Panc1 (cell line): ENCODE measurements around the gene SCAF1. TPM values are rescaled to one million over a fixed set of nuclear protein-coding genes. Genes with fewer than 3 reads are reported as not detected.

ENCODE experiments used
- ATAC-seq: fragments of 200-7000 bp; cut with Tn5 transposase; 2 replicates; pipeline ENCODE4 v1.9.1; 2020; ENCODE audit warnings: mild to moderate bottlenecking, moderate library complexity
- BruUV-seq: library from RNA; stranded (reverse); fragments of 400-500 nt; replicated peaks from 2 replicates; lab custom pipeline; 2021; lab: Mats Ljungman, UMichigan
- CTCF ChIA-PET: fragments of 300-600 bp; sonication (Branson Sonifier 250); formaldehyde crosslinking; loops from one replicate; lab custom pipeline; 2022; ENCODE audit warnings: antibody characterized with exemption; lab: Charles Lee
- POLR2A ChIA-PET: fragments of 300-600 bp; sonication (Branson Sonifier 250); formaldehyde crosslinking; loops from one replicate; lab custom pipeline; 2022; ENCODE audit warnings: antibody characterized with exemption; lab: Charles Lee
- DNase-seq: peaks from one replicate; pipeline ENCODE4 v3.0.0-alpha.2; 2010; ENCODE audit warnings: low read depth, low spot score
- H3K27ac ChIP-seq: 2 replicates; pipeline ENCODE4 v1.5.1; 2011; ENCODE audit warnings: mild to moderate bottlenecking, low read length, inconsistent platforms
- H3K27me3 ChIP-seq: fragments of 200-500 bp; sonication (Bioruptor generic); 2 replicates; pipeline ENCODE4 v1.6.0; 2014; ENCODE audit warnings: low read length, inconsistent platforms; ENCODE audit not compliant: control insufficient read depth, insufficient read depth
- H3K36me3 ChIP-seq: fragments of 200-500 bp; sonication (Bioruptor generic); 2 replicates; pipeline ENCODE4 v1.5.1; 2014; ENCODE audit warnings: inconsistent platforms, mild to moderate bottlenecking, low read length, moderate library complexity; ENCODE audit not compliant: control insufficient read depth, insufficient read depth
- H3K4me1 ChIP-seq: 2 replicates; pipeline ENCODE4 v1.5.1; 2011; ENCODE audit warnings: inconsistent platforms, mild to moderate bottlenecking, low read length, moderate library complexity; ENCODE audit not compliant: control insufficient read depth, insufficient read depth
- H3K4me3 ChIP-seq, 2 experiments: 2 replicates each; pipeline ENCODE4 v1.5.1; 2011 to 2012; ENCODE audit warnings: low read depth in 2 of 2, low read length in 2 of 2, mild to moderate bottlenecking in 2 of 2, inconsistent platforms in 1 of 2, moderate library complexity in 1 of 2
- H3K9me3 ChIP-seq: fragments of 200-500 bp; sonication (Bioruptor generic); 2 replicates; pipeline ENCODE4 v1.5.1; 2014; ENCODE audit warnings: low read depth, mild to moderate bottlenecking, inconsistent platforms, low read length, moderate library complexity; ENCODE audit not compliant: control insufficient read depth, insufficient read depth
- POLR2AphosphoS5 ChIP-seq: IDR thresholded peaks from 2 replicates; pipeline ENCODE4 v1.6.1; 2012; ENCODE audit warnings: mild to moderate bottlenecking, low read depth, low read length, moderate library complexity
- SIN3A ChIP-seq: IDR thresholded peaks from 2 replicates; pipeline ENCODE4 v1.6.1; 2012; ENCODE audit warnings: low read depth, mild to moderate bottlenecking, low read length, moderate library complexity, borderline replicate concordance; ENCODE audit not compliant: insufficient read depth
- TCF7L2 ChIP-seq: IDR thresholded peaks from 2 replicates; pipeline ENCODE4 v1.6.1; 2011; ENCODE audit warnings: mild to moderate bottlenecking, low read depth, low read length, inconsistent platforms
- in situ Hi-C: cut with HindIII; loops from 2 replicates; pipeline ENCODE4 v1.10.0; 2016; ENCODE audit warnings: low sequenced_read_pairs, low pct_unique_long_range_greater_than_20kb
- intact Hi-C: fragments of 100-400 bp; cut with micrococcal nuclease; formaldehyde crosslinking; loops from one replicate; pipeline ENCODE4 v1.10.0; 2022; ENCODE audit not compliant: unreplicated experiment
- total RNA-seq: library from RNA; stranded (reverse); gene quantifications from one replicate; pipeline ENCODE4 v1.2.1, GENCODE V29; 2021; ENCODE audit not compliant: unreplicated experiment
- TF ChIP-seq, protein P1 (sequence below), 2 experiments: IDR thresholded peaks; 2 replicates each; pipeline ENCODE4 v1.6.1; 2011 to 2012; ENCODE audit warnings: low read depth in 2 of 2, control low read depth in 1 of 2, low read length in 1 of 2, mild to moderate bottlenecking in 1 of 2, moderate library complexity in 1 of 2; ENCODE audit not compliant: insufficient read depth in 1 of 2
- TF ChIP-seq, protein P2 (sequence below): fragments of 450-650 bp; IDR thresholded peaks from 2 replicates; pipeline ENCODE4 v1.5.1; 2017; ENCODE audit warnings: mild to moderate bottlenecking

The SCAF1 gene
- total RNA-seq, 1 experiment from 2014 or later, result 77.4 TPM

DNA sequence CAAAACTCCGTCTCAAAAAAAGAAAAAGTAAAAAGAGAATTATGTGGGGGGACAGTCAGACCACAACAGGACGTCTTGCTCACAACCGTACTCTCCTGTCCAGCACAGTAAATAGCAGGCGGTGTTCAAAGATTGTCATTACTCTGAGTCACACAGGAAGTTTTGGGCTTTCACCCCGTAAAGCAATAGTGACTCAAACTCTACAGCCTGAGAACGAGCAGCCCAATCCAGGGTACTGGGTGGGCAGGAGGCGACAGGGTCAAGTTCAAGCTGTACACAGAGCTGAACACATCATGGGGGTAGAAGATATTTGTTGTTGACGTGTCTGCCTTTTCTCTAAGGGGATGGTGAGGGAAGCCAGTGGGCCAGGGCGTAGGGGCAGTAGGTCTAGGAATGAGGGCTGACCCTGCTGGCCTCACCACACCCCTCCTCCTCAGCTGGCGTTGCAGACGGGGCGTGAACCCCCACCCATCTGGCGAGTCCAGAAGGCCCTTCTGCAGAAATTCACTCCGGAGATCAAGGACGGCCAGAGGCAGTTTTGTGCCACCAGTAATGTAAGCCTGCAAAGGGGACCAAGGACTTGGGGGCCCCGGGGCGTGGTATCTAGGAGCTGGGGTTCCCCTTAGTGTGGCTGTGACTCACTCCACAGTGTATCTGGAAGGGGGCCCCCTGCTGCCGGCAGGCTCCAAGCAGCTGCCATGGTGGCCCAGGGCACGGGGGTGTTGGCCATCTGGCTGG lies 27.7 kb upstream of the SCAF1 start:
- DNase-seq (peak; percentile 52), ATAC-seq (peak; percentile 82)
- in situ Hi-C loops, result no loop called here
- Histone ChIP-seq H3K4me3 (no peak overlapping the region), H3K27ac (peak overlapping the region; percentile 34; the same call in 1 of the 2 replicates), H3K9me3 (no peaks in the 10 kb centered on the region), H3K27me3 (no peaks in the 10 kb centered on the region), H3K36me3 (no peaks in the 10 kb centered on the region), H3K4me1 (peaks cover 7% of the 10 kb centered on the region)
- TSS peak; percentile 55 for BruUV-seq
- POLR2A ChIA-PET, result interaction anchor here (0.5 kb wide), 1 partner anchor 20 kb away, joined by 5 read pairs; no protein-coding TSS in a partner anchor
- TF ChIP-seq, protein P1, sequence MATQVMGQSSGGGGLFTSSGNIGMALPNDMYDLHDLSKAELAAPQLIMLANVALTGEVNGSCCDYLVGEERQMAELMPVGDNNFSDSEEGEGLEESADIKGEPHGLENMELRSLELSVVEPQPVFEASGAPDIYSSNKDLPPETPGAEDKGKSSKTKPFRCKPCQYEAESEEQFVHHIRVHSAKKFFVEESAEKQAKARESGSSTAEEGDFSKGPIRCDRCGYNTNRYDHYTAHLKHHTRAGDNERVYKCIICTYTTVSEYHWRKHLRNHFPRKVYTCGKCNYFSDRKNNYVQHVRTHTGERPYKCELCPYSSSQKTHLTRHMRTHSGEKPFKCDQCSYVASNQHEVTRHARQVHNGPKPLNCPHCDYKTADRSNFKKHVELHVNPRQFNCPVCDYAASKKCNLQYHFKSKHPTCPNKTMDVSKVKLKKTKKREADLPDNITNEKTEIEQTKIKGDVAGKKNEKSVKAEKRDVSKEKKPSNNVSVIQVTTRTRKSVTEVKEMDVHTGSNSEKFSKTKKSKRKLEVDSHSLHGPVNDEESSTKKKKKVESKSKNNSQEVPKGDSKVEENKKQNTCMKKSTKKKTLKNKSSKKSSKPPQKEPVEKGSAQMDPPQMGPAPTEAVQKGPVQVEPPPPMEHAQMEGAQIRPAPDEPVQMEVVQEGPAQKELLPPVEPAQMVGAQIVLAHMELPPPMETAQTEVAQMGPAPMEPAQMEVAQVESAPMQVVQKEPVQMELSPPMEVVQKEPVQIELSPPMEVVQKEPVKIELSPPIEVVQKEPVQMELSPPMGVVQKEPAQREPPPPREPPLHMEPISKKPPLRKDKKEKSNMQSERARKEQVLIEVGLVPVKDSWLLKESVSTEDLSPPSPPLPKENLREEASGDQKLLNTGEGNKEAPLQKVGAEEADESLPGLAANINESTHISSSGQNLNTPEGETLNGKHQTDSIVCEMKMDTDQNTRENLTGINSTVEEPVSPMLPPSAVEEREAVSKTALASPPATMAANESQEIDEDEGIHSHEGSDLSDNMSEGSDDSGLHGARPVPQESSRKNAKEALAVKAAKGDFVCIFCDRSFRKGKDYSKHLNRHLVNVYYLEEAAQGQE (IDR thresholded peaks at IDR 0.05; ENCODE audit: insufficient read depth in 1 of 2, low read depth in 2 of 2, low read length in 1 of 2), result no peak
- TF ChIP-seq, protein P2, sequence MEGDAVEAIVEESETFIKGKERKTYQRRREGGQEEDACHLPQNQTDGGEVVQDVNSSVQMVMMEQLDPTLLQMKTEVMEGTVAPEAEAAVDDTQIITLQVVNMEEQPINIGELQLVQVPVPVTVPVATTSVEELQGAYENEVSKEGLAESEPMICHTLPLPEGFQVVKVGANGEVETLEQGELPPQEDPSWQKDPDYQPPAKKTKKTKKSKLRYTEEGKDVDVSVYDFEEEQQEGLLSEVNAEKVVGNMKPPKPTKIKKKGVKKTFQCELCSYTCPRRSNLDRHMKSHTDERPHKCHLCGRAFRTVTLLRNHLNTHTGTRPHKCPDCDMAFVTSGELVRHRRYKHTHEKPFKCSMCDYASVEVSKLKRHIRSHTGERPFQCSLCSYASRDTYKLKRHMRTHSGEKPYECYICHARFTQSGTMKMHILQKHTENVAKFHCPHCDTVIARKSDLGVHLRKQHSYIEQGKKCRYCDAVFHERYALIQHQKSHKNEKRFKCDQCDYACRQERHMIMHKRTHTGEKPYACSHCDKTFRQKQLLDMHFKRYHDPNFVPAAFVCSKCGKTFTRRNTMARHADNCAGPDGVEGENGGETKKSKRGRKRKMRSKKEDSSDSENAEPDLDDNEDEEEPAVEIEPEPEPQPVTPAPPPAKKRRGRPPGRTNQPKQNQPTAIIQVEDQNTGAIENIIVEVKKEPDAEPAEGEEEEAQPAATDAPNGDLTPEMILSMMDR, result no peak
- no peak for TF ChIP-seq SIN3A
- no peak for TF ChIP-seq TCF7L2
- TF ChIP-seq POLR2AphosphoS5, result no peak
- intact Hi-C loops, result no loop called here
- CTCF ChIA-PET, result no interaction called here

DNA sequence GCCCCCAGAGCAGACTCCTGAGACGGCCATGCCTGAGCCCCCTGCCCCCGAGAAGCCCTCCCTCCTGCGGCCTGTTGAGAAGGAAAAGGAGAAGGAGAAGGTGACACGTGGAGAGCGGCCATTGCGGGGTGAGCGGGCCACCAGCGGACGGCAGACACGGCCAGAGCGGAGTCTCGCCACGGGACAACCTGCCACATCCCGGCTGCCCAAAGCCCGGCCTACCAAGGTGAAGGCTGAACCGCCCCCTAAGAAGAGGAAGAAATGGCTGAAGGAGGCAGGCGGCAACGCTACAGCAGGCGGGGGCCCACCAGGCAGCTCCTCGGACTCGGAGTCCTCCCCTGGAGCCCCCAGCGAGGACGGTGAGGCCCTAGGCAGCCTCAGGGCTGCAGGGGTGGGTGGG lies 26.1 kb upstream of the SCAF1 start:
- Histone ChIP-seq H3K4me3 (no peak overlapping the region), H3K9me3 (no peaks in the 10 kb centered on the region), H3K36me3 (no peaks in the 10 kb centered on the region), H3K27me3 (no peaks in the 10 kb centered on the region), H3K27ac (no peak overlapping the region), H3K4me1 (peaks cover 7% of the 10 kb centered on the region)
- POLR2A ChIA-PET, result no interaction called here
- DNase-seq (no peak), ATAC-seq (no peak)
- CTCF ChIA-PET, result no interaction called here
- in situ Hi-C loops (no loop called here), intact Hi-C loops (no loop called here)
- BruUV-seq, result no TSS peak
- TF ChIP-seq, protein P2, result no peak
